KMS-11 (cell line): ENCODE results near the gene COL25A1.

Experiments
- H2AFZ ChIP-seq: fragments of 200-600 bp; sonication (generic); 2 replicates; pipeline ENCODE4 v1.6.1; 2016; ENCODE audit warnings: antibody characterized with exemption, mixed run types, low read depth
- H3K27ac ChIP-seq: fragments of 200-600 bp; sonication (generic); 2 replicates; pipeline ENCODE4 v1.6.1; 2016; ENCODE audit warnings: mild to moderate bottlenecking, mixed run types
- H3K27me3 ChIP-seq: fragments of 200-600 bp; sonication (generic); 2 replicates; pipeline ENCODE4 v1.6.1; 2017; ENCODE audit warnings: mild to moderate bottlenecking, low read depth, mixed run types, moderate library complexity; ENCODE audit not compliant: insufficient read depth
- H3K36me3 ChIP-seq: fragments of 200-600 bp; sonication (generic); 2 replicates; pipeline ENCODE4 v1.6.1; 2017; ENCODE audit warnings: mild to moderate bottlenecking, mixed run types; ENCODE audit not compliant: insufficient read depth
- H3K4me1 ChIP-seq: fragments of 200-600 bp; sonication (generic); 2 replicates; pipeline ENCODE4 v1.6.1; 2016; ENCODE audit warnings: mild to moderate bottlenecking, low read depth, mixed run types; ENCODE audit not compliant: poor library complexity, severe bottlenecking
- H3K4me2 ChIP-seq: fragments of 200-600 bp; sonication (generic); 2 replicates; pipeline ENCODE4 v1.7.0; 2016; ENCODE audit warnings: mild to moderate bottlenecking, mixed run types
- H3K4me3 ChIP-seq: fragments of 200-600 bp; sonication (generic); IDR thresholded peaks from 2 replicates; pipeline ENCODE4 v1.6.1; 2017; ENCODE audit warnings: low read depth, low read length, mixed read lengths; ENCODE audit not compliant: insufficient read depth
- H3K79me2 ChIP-seq: fragments of 200-600 bp; sonication (generic); 2 replicates; pipeline ENCODE4 v1.6.1; 2016; ENCODE audit warnings: low read depth, mixed run types; ENCODE audit not compliant: insufficient read depth
- H3K9ac ChIP-seq: fragments of 200-600 bp; sonication (generic); 2 replicates; pipeline ENCODE4 v1.6.1; 2016; ENCODE audit warnings: mild to moderate bottlenecking, mixed run types
- H4K20me1 ChIP-seq: fragments of 200-600 bp; sonication (generic); 2 replicates; pipeline ENCODE4 v1.6.1; 2016; ENCODE audit warnings: mild to moderate bottlenecking, mixed run types; ENCODE audit not compliant: insufficient read depth
- TF ChIP-seq, protein P1 (sequence below): fragments of 200-600 bp; sonication (generic); conservative IDR thresholded peaks from 2 replicates; pipeline ENCODE4 v1.6.1; 2017; ENCODE audit warnings: low read depth, mild to moderate bottlenecking, antibody characterized with exemption, low read length, moderate library complexity, mixed read lengths

COL25A1 gene

DNA sequence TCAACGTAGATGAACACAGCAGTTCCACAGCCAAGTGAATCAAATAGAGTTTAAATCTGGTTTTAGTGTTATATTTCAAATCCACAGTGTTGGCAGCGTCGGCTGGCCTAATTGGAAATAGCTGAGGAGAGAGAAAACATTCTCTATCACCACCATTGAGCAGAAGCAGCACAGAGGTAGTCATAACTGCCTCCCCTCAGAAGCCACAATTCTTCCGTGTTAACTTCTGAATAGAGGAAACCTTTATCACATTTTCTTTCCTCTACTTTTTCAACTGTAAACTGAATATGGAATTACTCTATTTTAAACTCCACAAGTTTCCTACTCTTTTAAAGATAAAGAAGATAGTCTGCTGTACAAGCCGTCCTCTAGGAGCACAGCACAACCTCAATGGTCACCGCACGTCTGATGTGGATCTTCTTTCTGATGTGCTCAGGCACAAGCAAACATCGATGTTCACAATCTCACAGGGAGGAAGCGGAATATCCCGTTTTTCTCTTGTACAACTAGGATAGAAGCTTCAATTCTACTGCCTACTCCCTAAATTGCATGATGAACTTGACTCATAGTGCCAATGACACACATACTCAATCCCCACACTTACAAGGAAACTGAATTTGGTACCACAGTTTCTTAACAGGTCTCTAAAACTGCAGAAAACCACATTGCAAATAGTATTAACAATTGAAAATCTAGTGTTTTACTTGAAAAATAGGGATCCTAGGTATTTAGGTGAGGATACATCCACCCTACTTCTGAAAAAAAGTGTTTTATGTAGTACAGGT is 321.8 kb downstream of the COL25A1 start:
- Histone ChIP-seq H3K9ac (no peak overlapping the region), H3K4me1 (no peaks in the 10 kb centered on the region), H3K79me2 (no peaks in the 10 kb centered on the region), H3K27ac (no peak overlapping the region), H3K27me3 (no peaks in the 10 kb centered on the region), H3K36me3 (no peaks in the 10 kb centered on the region), H2AFZ (no peak overlapping the region), H4K20me1 (no peaks in the 10 kb centered on the region), H3K4me2 (no peak overlapping the region), H3K4me3 (no peak overlapping the region)
- TF ChIP-seq, protein P1, sequence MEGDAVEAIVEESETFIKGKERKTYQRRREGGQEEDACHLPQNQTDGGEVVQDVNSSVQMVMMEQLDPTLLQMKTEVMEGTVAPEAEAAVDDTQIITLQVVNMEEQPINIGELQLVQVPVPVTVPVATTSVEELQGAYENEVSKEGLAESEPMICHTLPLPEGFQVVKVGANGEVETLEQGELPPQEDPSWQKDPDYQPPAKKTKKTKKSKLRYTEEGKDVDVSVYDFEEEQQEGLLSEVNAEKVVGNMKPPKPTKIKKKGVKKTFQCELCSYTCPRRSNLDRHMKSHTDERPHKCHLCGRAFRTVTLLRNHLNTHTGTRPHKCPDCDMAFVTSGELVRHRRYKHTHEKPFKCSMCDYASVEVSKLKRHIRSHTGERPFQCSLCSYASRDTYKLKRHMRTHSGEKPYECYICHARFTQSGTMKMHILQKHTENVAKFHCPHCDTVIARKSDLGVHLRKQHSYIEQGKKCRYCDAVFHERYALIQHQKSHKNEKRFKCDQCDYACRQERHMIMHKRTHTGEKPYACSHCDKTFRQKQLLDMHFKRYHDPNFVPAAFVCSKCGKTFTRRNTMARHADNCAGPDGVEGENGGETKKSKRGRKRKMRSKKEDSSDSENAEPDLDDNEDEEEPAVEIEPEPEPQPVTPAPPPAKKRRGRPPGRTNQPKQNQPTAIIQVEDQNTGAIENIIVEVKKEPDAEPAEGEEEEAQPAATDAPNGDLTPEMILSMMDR, result no peak

DNA sequence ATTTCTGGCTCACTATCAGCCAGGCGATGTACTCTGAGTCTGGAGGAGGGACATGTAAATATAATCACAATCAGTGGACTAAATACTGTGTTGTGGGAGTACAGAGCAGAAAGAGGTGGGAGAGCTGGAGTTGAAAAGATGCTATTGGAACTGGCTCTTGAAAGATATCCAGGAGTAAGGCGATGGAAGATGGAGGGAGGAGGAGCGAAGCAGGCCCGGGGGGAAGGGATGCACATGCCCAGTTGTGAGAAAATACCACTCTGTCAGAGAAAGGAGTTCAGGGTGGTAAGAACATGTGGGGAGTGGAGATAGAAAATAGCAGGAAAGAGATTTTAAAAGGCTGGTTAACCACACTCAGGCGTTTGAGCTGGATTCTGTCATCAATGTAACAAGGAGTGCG is 322.7 kb downstream of the COL25A1 start:
- H3K27ac ChIP-seq, result no peak overlapping the region
- TF ChIP-seq, protein P1, result no peak
- no peak overlapping the region for H2AFZ ChIP-seq
- no peak overlapping the region for H3K9ac ChIP-seq
- H3K4me1 ChIP-seq, result no peaks in the 10 kb centered on the region
- no peaks in the 10 kb centered on the region for H4K20me1 ChIP-seq
- H3K4me3 ChIP-seq, result no peak overlapping the region
- no peak overlapping the region for H3K4me2 ChIP-seq
- no peaks in the 10 kb centered on the region for H3K27me3 ChIP-seq
- H3K79me2 ChIP-seq, result no peaks in the 10 kb centered on the region
- H3K36me3 ChIP-seq, result no peaks in the 10 kb centered on the region

DNA sequence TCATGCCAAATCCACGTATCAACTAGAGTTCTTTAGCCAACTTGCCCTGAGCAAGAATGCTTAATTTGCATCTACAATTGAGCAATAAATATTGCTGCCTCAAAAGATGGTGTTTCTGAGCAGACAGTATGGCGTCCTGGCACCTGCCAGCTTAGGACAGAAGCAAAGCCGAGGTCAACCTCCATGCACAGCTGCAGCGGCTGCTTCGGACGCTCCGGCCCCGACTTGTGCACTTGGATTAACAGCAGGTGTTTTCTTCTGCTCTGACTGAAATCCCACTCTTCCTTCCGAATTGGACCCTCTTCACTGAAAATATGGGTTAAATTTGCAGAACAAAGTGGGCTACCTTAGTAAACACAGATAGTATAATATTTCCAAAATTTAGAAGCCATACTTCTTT is 324.4 kb downstream of the COL25A1 start:
- no peaks in the 10 kb centered on the region for H3K36me3 ChIP-seq
- TF ChIP-seq, protein P1, result no peak
- no peaks in the 10 kb centered on the region for H3K79me2 ChIP-seq
- no peak overlapping the region for H2AFZ ChIP-seq
- no peaks in the 10 kb centered on the region for H4K20me1 ChIP-seq
- no peak overlapping the region for H3K9ac ChIP-seq
- no peaks in the 10 kb centered on the region for H3K27me3 ChIP-seq
- H3K27ac ChIP-seq, result no peak overlapping the region
- no peak overlapping the region for H3K4me2 ChIP-seq
- no peak overlapping the region for H3K4me3 ChIP-seq
- no peaks in the 10 kb centered on the region for H3K4me1 ChIP-seq

DNA sequence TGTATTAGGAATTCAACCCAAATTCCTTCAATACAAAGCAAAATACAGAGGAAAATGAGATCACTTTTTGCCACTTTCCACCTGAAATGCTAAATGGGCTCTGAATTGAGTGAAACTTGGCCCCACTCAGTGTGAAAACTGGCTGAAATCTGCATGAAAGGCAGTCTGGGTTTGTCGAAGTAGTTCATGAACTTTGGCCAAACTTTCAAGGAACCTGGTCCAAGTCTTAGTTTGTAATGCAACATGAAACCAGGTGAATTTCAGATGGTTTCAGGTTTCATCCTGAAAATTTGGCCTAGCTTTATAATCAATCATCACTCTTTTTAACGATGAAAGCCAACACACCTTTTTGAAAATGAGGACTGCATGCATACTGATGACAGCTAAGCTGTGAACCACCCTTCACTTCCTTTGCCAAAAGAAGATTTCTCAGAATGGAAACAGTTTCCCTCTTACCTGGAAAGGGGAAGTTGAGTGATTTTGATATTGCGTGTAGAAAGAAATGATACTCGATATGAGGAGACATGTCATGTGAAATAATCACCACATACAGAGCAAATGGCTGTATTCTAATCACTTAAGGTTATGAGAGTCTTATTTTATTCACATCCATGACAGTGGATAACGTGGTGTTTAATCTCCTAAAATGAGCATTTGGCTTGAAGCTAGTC is 329.7 kb downstream of the COL25A1 start:
- Histone ChIP-seq H3K4me1 (peaks cover 5% of the 10 kb centered on the region), H3K27ac (no peak overlapping the region), H3K36me3 (no peaks in the 10 kb centered on the region), H3K4me3 (no peak overlapping the region), H3K4me2 (no peak overlapping the region), H2AFZ (no peak overlapping the region), H4K20me1 (no peaks in the 10 kb centered on the region), H3K9ac (no peak overlapping the region), H3K27me3 (no peaks in the 10 kb centered on the region), H3K79me2 (no peaks in the 10 kb centered on the region)
- TF ChIP-seq, protein P1, result no peak
